ENCODE measurements around the gene UBE2E3.

DNA sequence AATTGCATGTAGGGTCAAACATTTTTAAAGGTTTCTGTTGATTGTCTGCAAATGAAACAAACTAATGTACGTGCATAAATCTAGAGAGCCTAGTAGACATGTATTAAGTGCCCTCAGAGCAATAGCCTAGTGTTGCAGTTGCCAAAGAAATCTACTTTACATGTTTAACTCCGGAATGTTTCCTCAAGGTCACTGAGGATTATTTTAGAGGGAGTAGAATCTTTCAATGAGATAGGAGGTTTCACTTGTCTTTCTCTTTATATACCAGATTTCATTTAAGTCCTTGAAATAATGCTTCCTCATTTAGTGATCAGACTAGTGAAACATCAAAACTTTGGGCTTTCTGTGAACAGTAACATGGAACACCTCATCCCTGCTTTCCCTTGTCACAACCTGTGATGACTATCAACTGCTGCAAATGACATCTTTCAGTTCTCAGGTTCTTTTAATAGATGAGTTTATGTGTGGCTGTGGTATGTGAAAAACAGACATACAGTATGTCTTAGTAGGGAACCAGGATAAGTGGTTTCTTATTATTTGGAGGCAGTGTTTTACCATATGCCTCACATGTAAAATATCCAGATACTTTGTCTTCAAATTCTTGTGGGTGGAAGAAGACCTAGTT lies 5.5 kb downstream of the UBE2E3 start:
- no peak for TF ChIP-seq CTCF (conservative IDR thresholded peaks at IDR 0.05; ENCODE audit: low read depth in 2 of 2)
- no peak for TF ChIP-seq EZH2 (IDR thresholded peaks at IDR 0.05; ENCODE audit: low read depth, unreplicated experiment)
- no peak for TF ChIP-seq EZH2phosphoT487 (IDR thresholded peaks at IDR 0.05; ENCODE audit: unreplicated experiment)
- TF ChIP-seq, protein P1, sequence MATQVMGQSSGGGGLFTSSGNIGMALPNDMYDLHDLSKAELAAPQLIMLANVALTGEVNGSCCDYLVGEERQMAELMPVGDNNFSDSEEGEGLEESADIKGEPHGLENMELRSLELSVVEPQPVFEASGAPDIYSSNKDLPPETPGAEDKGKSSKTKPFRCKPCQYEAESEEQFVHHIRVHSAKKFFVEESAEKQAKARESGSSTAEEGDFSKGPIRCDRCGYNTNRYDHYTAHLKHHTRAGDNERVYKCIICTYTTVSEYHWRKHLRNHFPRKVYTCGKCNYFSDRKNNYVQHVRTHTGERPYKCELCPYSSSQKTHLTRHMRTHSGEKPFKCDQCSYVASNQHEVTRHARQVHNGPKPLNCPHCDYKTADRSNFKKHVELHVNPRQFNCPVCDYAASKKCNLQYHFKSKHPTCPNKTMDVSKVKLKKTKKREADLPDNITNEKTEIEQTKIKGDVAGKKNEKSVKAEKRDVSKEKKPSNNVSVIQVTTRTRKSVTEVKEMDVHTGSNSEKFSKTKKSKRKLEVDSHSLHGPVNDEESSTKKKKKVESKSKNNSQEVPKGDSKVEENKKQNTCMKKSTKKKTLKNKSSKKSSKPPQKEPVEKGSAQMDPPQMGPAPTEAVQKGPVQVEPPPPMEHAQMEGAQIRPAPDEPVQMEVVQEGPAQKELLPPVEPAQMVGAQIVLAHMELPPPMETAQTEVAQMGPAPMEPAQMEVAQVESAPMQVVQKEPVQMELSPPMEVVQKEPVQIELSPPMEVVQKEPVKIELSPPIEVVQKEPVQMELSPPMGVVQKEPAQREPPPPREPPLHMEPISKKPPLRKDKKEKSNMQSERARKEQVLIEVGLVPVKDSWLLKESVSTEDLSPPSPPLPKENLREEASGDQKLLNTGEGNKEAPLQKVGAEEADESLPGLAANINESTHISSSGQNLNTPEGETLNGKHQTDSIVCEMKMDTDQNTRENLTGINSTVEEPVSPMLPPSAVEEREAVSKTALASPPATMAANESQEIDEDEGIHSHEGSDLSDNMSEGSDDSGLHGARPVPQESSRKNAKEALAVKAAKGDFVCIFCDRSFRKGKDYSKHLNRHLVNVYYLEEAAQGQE (IDR thresholded peaks at IDR 0.05; ENCODE audit: unreplicated experiment) = no peak

Data from GM23338 (cell line).